HG03095 (cell line): ENCODE data around the gene YPEL5.

Experiments
- ATAC-seq: cut with Tn5 transposase; IDR thresholded peaks from one replicate; pipeline ENCODE4 v1.9.1; 2021; ENCODE audit warnings: moderate library complexity; ENCODE audit not compliant: unreplicated experiment

YPEL5 gene

GRCh38 chr2:30201990-30202389, 55.2 kb downstream of the YPEL5 start:
- no peak for ATAC-seq

GRCh38 chr2:30203156-30203555, 56.3 kb downstream of the YPEL5 start:
- no peak for ATAC-seq

- no peak for ATAC-seq
These were observed 57.5 kb downstream of the YPEL5 start for GRCh38 chr2:30204281-30204680.

- no peak for ATAC-seq
These were observed 58.6 kb downstream of the YPEL5 start for GRCh38 chr2:30205456-30205855.

- ATAC-seq: no peak
These were observed 59.9 kb downstream of the YPEL5 start for GRCh38 chr2:30206461-30207430.

- ATAC-seq: no peak
These were observed 61.6 kb downstream of the YPEL5 start for GRCh38 chr2:30208453-30208852.

- ATAC-seq: no peak
These were observed 62.4 kb downstream of the YPEL5 start for GRCh38 chr2:30209227-30209626.
